ENCODE data around the gene NELL1. TPM values are rescaled to one million over a fixed set of nuclear protein-coding genes. Genes with fewer than 3 reads are reported as not detected.

Gene NELL1
- total RNA-seq, 1 experiment from 2014 or later, result 0.22 TPM

GRCh38 chr11:21307874-21308273, 638.5 kb downstream of the NELL1 start:
- Histone ChIP-seq H3T11ph (ENCODE audit: low read length) (no peak overlapping the region), H3K14ac (ENCODE audit: insufficient read depth, low read length) (no peak overlapping the region), H4K91ac (ENCODE audit: insufficient read length, low read depth, low read length) (no peak overlapping the region), H3K79me1 (ENCODE audit: insufficient read depth, low read depth, low read length, poor library complexity, severe bottlenecking) (no peaks in the 10 kb centered on the region), H4K20me1 (ENCODE audit: control insufficient read depth, insufficient read depth, insufficient read length) (no peaks in the 10 kb centered on the region), H2BK20ac (ENCODE audit: low read depth, low read length, poor library complexity, severe bottlenecking) (no peak overlapping the region), H3K23ac (ENCODE audit: insufficient read length, low read depth, low read length) (no peak overlapping the region), H2BK12ac (ENCODE audit: insufficient read length, low read depth, low read length) (no peak overlapping the region), H3K56ac (ENCODE audit: insufficient read length, low read depth, low read length) (no peak overlapping the region), H3K23me2 (ENCODE audit: insufficient read length, low read depth, low read length, poor library complexity, severe bottlenecking) (no peaks in the 10 kb centered on the region), H4K5ac (ENCODE audit: insufficient read length, low read depth, low read length) (no peak overlapping the region), H4K8ac (replicated peaks; ENCODE audit: insufficient read length, low read depth, low read length) (no peak overlapping the region), H3K9me3 (ENCODE audit: control insufficient read depth, low read depth, low read length) (no peaks in the 10 kb centered on the region), H3K18ac (ENCODE audit: insufficient read length, low read depth, low read length) (no peak overlapping the region), H2BK120ac (ENCODE audit: low read depth, low read length, poor library complexity, severe bottlenecking) (no peak overlapping the region), H3K4ac (ENCODE audit: low read depth, low read length) (no peak overlapping the region), H3K27ac (ENCODE audit: insufficient read length, low read depth, low read length) (no peak overlapping the region), H2BK5ac (ENCODE audit: insufficient read length, low read length) (no peak overlapping the region), H3K4me1 (ENCODE audit: insufficient read depth, low read length) (no peaks in the 10 kb centered on the region), H3K79me2 (ENCODE audit: insufficient read depth, low read length) (no peaks in the 10 kb centered on the region), H3K27me3 (ENCODE audit: insufficient read depth, low read length) (no peaks in the 10 kb centered on the region), H2AK5ac (ENCODE audit: insufficient read length, low read length) (no peak overlapping the region), H2BK15ac (ENCODE audit: low read depth, low read length) (no peak overlapping the region), H3K9ac (ENCODE audit: extremely low read depth, insufficient read length, low read length) (no peak overlapping the region), H3K4me2 (ENCODE audit: insufficient read depth, insufficient read length, low read length) (no peak overlapping the region), H2AFZ (ENCODE audit: low read length) (no peak overlapping the region)
- Mint-ChIP-seq H3K4me1 (no peaks in the 10 kb centered on the region), H3K27ac (no peak overlapping the region), H3K9me3 (no peaks in the 10 kb centered on the region), H3K4me3 (no peak overlapping the region), H3K36me3 (ENCODE audit: insufficient read depth in 1 of 3, low read depth in 3 of 3) (peaks cover 0 to 2% (median 0%) of the 10 kb centered on the region in 3 experiments; a peak in 1 of 7 replicates), H3K27me3 (ENCODE audit: low read depth) (no peaks in the 10 kb centered on the region)
- TF ChIP-seq CTCF (conservative IDR thresholded peaks at IDR 0.05), result no peak
- no CpG with 5 or more reads among the region's 4 CpGs for WGBS (ENCODE audit: extremely low coverage, insufficient read length, low lambda C conversion rate)
- no peak for DNase-seq

Measured in H9 (cell line).